ENCODE data around the gene ALDH3A1.
A peak's percentile ranks its signal among the peaks of the same experiment; 100 is the strongest.
"Not testable (repeated sequence)": the region's sequence is repeated elsewhere in the genome, so short reads cannot be mapped to it uniquely, and the experiment has no call there.

ALDH3A1 gene

GRCh38 chr17:19747829-19748806 lies at the start of gene ALDH3A1:
Gene ALDH3A1 (minus strand): TSS chr17:19748298. CDS start chr17:19745129, 3,169 bp downstream.
- DNase-seq, result no peak

- DNase-seq, result no peak
These were observed 48.4 kb upstream of the ALDH3A1 start for GRCh38 chr17:19796457-19796856.

GRCh38 chr17:19791918-19792550 lies 43.9 kb upstream of the ALDH3A1 start:
- no peak for DNase-seq

GRCh38 chr17:19787733-19788357 lies 39.7 kb upstream of the ALDH3A1 start:
- DNase-seq, result no peak

- DNase-seq, result no peak
These were observed 37.8 kb upstream of the ALDH3A1 start for GRCh38 chr17:19785854-19786253.

- DNase-seq, result no peak
These were observed 33.7 kb upstream of the ALDH3A1 start for GRCh38 chr17:19781488-19782458.

- no peak for DNase-seq
These were observed 32.7 kb upstream of the ALDH3A1 start for GRCh38 chr17:19780846-19781245.

- no peak for DNase-seq
These were observed 25.4 kb upstream of the ALDH3A1 start for GRCh38 chr17:19773534-19773933.

- peak in 1 of 2 experiments; percentile 21 for DNase-seq
These were observed 24.0 kb upstream of the ALDH3A1 start for GRCh38 chr17:19771971-19772630.

GRCh38 chr17:19770985-19771735 lies 23.1 kb upstream of the ALDH3A1 start:
- no peak for DNase-seq

- DNase-seq, result no peak
These were observed 22.0 kb upstream of the ALDH3A1 start for GRCh38 chr17:19769946-19770652.

- no peak for DNase-seq
These were observed 20.1 kb upstream of the ALDH3A1 start for GRCh38 chr17:19768046-19768782.

GRCh38 chr17:19766421-19767270 lies 18.5 kb upstream of the ALDH3A1 start:
- DNase-seq, result peak; percentile 71 to 82

GRCh38 chr17:19766016-19766415 lies 17.9 kb upstream of the ALDH3A1 start:
- DNase-seq, result no peak

- not testable (repeated sequence) for DNase-seq
These were observed 15.9 kb upstream of the ALDH3A1 start for GRCh38 chr17:19763991-19764390.

- no peak for DNase-seq
These were observed 15.3 kb upstream of the ALDH3A1 start for GRCh38 chr17:19763416-19763815.

GRCh38 chr17:19762515-19762961 lies 14.4 kb upstream of the ALDH3A1 start:
- peak; percentile 36 to 60 for DNase-seq

GRCh38 chr17:19760746-19761145 lies 12.6 kb upstream of the ALDH3A1 start:
- no peak for DNase-seq
